HG02759 (cell line): ENCODE data around the gene KLHL1.

Experiments used
- ATAC-seq: cut with Tn5 transposase; IDR thresholded peaks from one replicate; pipeline ENCODE4 v1.9.1; 2021; ENCODE audit warnings: mild to moderate bottlenecking, moderate library complexity; ENCODE audit not compliant: unreplicated experiment

The KLHL1 gene

DNA sequence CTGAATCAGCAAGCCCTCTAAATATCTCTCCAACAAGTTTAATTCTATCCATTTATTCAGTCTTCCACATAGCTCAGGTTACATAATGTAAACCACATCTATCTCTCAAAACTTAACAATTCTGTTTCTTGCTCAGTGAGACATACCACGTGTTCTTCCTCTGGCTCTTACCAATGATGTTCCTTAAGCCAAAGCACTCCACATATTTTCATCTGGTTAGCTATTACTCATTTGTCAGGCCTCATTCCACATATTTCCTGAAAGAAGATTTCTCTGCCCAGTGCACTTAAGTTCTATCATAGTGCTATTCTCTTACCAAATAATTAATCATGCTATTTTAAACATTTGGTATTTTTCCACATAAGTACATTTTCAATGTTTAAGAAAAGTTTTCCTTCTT, 403.9 kb downstream of the KLHL1 start:
- ATAC-seq: no peak

DNA sequence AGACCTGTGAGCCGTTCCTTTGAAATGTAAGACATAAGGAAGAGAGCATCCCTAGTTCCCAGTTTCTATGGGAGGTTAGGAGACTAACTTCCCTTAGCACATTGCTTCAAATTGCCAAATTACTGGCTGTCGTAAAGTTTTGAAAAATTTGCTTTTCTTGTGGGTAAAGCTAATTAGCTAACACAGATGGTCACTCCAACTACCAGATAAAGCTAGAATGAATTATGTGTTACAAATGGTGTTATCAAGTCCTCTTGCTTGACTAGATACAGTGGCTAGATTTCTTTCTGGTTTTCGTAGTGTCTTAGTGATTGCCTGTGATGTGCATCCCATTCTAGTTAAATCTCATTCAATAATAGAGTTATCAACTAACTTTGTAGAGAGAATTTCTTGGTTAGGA, 417.3 kb downstream of the KLHL1 start:
- ATAC-seq: no peak

GRCh38 chr13:69683921-69684686, 424.1 kb downstream of the KLHL1 start:
- ATAC-seq: peak; percentile 78

DNA sequence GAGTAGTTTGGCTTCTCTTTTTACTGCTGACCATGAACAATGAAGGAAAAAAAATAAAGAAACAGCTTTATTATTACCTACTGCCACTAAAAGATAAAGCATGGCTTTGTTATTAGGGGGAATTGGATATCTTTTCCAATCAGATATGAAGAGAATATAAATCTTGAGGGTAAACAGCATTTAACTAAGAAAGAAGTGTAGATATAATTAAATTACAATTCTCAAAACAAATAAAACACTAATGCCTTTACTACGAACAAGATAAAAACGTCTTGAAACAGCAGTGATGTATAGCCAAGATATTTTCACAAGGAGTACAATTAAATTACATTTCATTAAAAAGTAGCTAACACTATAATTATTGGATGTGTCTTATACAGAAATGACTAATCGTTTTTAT, 426.5 kb downstream of the KLHL1 start:
- no peak for ATAC-seq

- ATAC-seq: no peak
Observed at GRCh38 chr13:69677343-69677742, 430.9 kb downstream of the KLHL1 start.

DNA sequence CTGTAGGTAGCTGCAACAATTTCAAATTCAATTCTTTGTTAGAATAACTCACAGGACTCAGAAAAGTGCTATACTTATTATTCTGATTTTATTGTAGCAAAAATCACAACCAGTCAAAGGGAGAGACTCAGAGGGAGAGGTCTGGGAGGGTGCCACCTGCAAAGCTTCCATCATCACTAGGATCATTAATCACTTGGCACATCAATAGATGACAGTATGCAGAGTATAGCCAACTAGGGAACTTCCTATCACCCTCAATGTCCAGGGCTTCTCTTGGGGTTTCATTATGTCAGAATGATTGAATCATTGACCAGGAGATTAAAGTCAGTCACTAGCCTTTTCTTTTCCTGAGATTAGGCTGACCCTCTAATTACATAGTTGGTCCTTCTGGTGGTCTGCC, 432.0 kb downstream of the KLHL1 start:
- no peak for ATAC-seq

- no peak for ATAC-seq
Observed at GRCh38 chr13:69660155-69660554, 448.1 kb downstream of the KLHL1 start.

DNA sequence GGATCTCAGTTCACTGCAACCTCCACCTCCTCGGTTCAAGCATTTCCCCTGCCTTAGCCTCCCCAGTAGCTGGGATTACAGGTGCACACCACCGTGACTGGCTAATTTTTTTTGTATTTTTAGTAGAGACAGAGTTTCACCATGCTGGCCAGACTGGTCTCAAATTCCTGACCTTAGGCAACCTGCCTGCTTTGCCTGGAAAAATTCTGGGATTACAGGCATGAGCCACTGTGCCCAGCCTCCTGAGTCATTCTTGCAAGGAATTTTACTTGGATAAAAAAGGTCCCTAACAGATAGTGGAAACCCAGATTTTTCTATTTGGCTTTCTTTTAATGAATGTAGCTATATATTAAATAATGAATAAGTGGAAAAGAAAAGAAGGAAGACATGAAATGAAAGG, 450.6 kb downstream of the KLHL1 start:
- ATAC-seq: no peak

DNA sequence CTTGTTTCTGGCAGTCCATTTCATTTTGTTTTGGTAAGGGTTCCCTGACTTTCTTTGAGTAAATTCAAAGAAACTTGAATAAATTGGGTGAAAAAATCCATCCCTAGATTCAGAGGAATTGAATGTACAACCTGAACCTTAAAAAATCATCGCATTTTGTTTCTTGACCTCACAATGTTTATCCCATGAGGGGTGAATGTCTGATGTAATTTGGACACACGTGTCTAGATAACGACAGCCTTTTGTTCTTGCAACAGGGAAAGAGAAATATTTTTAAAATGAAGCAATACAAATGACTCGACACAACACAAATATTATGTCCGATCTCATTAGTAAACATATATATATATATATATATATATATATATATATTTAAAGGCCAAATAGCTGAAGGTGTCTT, 453.9 kb downstream of the KLHL1 start:
- no peak for ATAC-seq
